ENCODE data around the gene NT5E.

DNA sequence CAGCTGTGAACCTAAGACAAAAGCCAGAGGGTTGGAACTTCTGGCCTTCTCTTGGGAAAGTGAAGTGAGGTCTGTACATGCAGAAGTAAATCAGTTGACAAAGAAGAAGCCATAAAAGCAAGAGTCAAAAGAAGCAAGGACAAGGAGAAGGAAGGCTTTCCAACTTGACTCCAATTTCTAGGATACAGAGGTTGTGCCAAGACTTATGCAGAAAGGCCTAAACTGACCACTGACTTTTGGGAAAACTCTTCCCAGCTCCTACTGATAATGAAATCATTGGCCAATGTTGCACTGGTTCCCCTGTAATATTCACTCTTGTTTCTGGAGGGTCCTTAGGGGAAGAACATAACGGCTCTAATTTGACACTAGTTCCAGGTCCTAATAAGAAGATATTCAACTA, 29.3 kb upstream of the NT5E start:
- TF ChIP-seq POLR2A (IDR thresholded peaks at IDR 0.05; ENCODE audit: low read depth, low read length) (no peak), TAF1 (IDR thresholded peaks at IDR 0.05; ENCODE audit: low read depth, low read length) (no peak)

All from GM12891 (cell line).